CD4-positive, alpha-beta memory T cell (primary cell): Measurements from ENCODE around the gene RPL28. TPM values are rescaled to one million over a fixed set of nuclear protein-coding genes. Genes with fewer than 3 reads are reported as not detected.
"Not testable (repeated sequence)": the region's sequence is repeated elsewhere in the genome, so short reads cannot be mapped to it uniquely, and the experiment has no call there.

Source experiments
- CTCF ChIA-PET: fragments of 350-600 bp; sonication (Branson Sonifier 250); formaldehyde crosslinking; loops from one replicate; lab custom pipeline; 2021; ENCODE audit warnings: inconsistent platforms; ENCODE audit not compliant: partially characterized antibody; lab: Charles Lee
- POLR2A ChIA-PET: fragments of 350-600 bp; sonication (Branson Sonifier 250); formaldehyde crosslinking; loops from one replicate; lab custom pipeline; 2021; ENCODE audit not compliant: partially characterized antibody; lab: Charles Lee
- DNase-seq, 5 donors: peaks; one replicate each; pipeline versions ENCODE4 v3.0.0 to v3.0.0-alpha.2; 2020 to 2022; ENCODE audit warnings: mixed read lengths in 1 of 5
- H3K27ac ChIP-seq: one replicate; pipeline ENCODE4 v1.7.0; 2013; ENCODE audit warnings: low read depth, low read length
- H3K27me3 ChIP-seq: 2 replicates; pipeline ENCODE4 v1.7.0; 2013; ENCODE audit warnings: mild to moderate bottlenecking, low read length, moderate library complexity; ENCODE audit not compliant: insufficient read depth
- H3K36me3 ChIP-seq: 2 replicates; pipeline ENCODE4 v1.7.0; 2013; ENCODE audit warnings: mild to moderate bottlenecking, low read length, moderate library complexity; ENCODE audit not compliant: insufficient read depth
- H3K4me1 ChIP-seq: 2 replicates; pipeline ENCODE4 v1.7.0; 2013; ENCODE audit warnings: mild to moderate bottlenecking, low read length, moderate library complexity; ENCODE audit not compliant: insufficient read depth
- H3K4me3 ChIP-seq, 2 donors: one replicate each; pipeline ENCODE4 v1.7.0; 2013; ENCODE audit warnings: low read length in 2 of 2, mild to moderate bottlenecking in 1 of 2
- H3K9me3 ChIP-seq, 2 donors: one replicate each; pipeline ENCODE4 v1.7.0; 2013; ENCODE audit warnings: low read length in 2 of 2, control low read depth in 1 of 2; ENCODE audit not compliant: control insufficient read depth in 1 of 2
- H3K27ac Mint-ChIP-seq, 7 donors: one replicate each; pipeline ENCODE4 v1.8.0; 2020 to 2021; ENCODE audit warnings: mixed read lengths in 7 of 7, mild to moderate bottlenecking in 6 of 7, inconsistent platforms in 3 of 7, moderate library complexity in 3 of 7
- H3K27me3 Mint-ChIP-seq, 2 donors: one replicate each; pipeline ENCODE4 v1.8.0; 2020 to 2021; ENCODE audit warnings: mixed read lengths in 2 of 2
- H3K36me3 Mint-ChIP-seq, 2 donors: one replicate each; pipeline ENCODE4 v1.8.0; 2020 to 2021; ENCODE audit warnings: mixed read lengths in 2 of 2, inconsistent platforms in 1 of 2, mild to moderate bottlenecking in 1 of 2
- H3K4me1 Mint-ChIP-seq, 4 donors: one replicate each; pipeline ENCODE4 v1.8.0; 2020 to 2021; ENCODE audit warnings: mixed read lengths in 4 of 4, mild to moderate bottlenecking in 1 of 4
- H3K4me3 Mint-ChIP-seq, 8 donors: one replicate each; pipeline ENCODE4 v1.8.0; 2020 to 2021; ENCODE audit warnings: mixed read lengths in 8 of 8, mild to moderate bottlenecking in 7 of 8, moderate library complexity in 6 of 8, inconsistent platforms in 3 of 8
- H3K9me3 Mint-ChIP-seq, 8 donors: one replicate each; pipeline ENCODE4 v1.8.0; 2020 to 2021; ENCODE audit warnings: mixed read lengths in 8 of 8, mild to moderate bottlenecking in 5 of 8, inconsistent platforms in 3 of 8, moderate library complexity in 1 of 8
- intact Hi-C: fragments of 100-400 bp; cut with micrococcal nuclease; formaldehyde crosslinking; loops from one replicate; pipeline ENCODE4 v1.15.1; 2023
- polyA plus RNA-seq, 2 donors: library from polyadenylated mRNA; unstranded; fragments of 300-500 nt; fragmentation: Illumina TruSeq; gene quantifications; one replicate each; pipeline ENCODE4 v1.2.3, GENCODE V29; 2021
- total RNA-seq, 2 experiments: library from RNA; stranded (reverse); gene quantifications; one replicate each; pipeline ENCODE4 v1.2.3, GENCODE V29; 2021

RPL28 gene
- total and polyA plus RNA-seq, 4 experiments from 2014 or later = 257 to 3,159 (median 1,960) TPM

GRCh38 chr19:55406826-55407549 is 21.3 kb downstream of the RPL28 start:
- Mint-ChIP-seq H3K27ac (peak overlapping the region; percentile 84 to 99 (median 93)), H3K4me3 (peak overlapping the region; percentile 76 to 95 (median 82)), H3K36me3 (peaks cover 20 to 44% of the 10 kb centered on the region in 2 donors), H3K4me1 (peaks cover 22 to 32% (median 28%) of the 10 kb centered on the region in 4 donors), H3K9me3 (peaks cover 0 to 17% (median 0%) of the 10 kb centered on the region in 8 donors), H3K27me3 (no peaks in the 10 kb centered on the region)
- DNase-seq = peak in 1 of 5 donors; percentile 52
- Histone ChIP-seq H3K27me3 (no peaks in the 10 kb centered on the region), H3K4me1 (peaks cover 24% of the 10 kb centered on the region), H3K36me3 (peaks cover 22% of the 10 kb centered on the region), H3K4me3 (peak overlapping the region; percentile 28 to 63), H3K27ac (peak overlapping the region; percentile 99), H3K9me3 (no peaks in the 10 kb centered on the region)
- intact Hi-C loops = loop anchor here (5.0 kb wide), 1 partner anchor 235 kb away; the partner anchor contains the start of genes ZNF580 and ZNF581
- POLR2A ChIA-PET = interaction anchor here (0.6 to 8.5 kb wide), 24 partner anchors 8 to 1270 kb away, joined by 3 to 247 read pairs (median 6); partner anchors contain the start of genes BRSK1, CNOT3, FIZ1 and HSPBP1
- CTCF ChIA-PET = interaction anchor here (2.4 kb wide), 1 partner anchor 12 kb away, joined by 14 read pairs; no protein-coding TSS in a partner anchor

- intact Hi-C loops = loop anchor here (5.0 kb wide), 1 partner anchor 235 kb away; the partner anchor contains the start of genes ZNF580 and ZNF581
- H3K4me1 Mint-ChIP-seq = peaks cover 22 to 32% (median 28%) of the 10 kb centered on the region in 4 donors
- POLR2A ChIA-PET = interaction anchor here (0.6 to 8.5 kb wide), 28 partner anchors 9 to 1270 kb away, joined by 3 to 247 read pairs (median 5); partner anchors contain the start of genes BRSK1, CNOT3, FIZ1 and HSPBP1
- peak within 1 kb of the TSS; percentile 89 to 96 (median 93) for H3K4me3 Mint-ChIP-seq
- Histone ChIP-seq H3K4me1 (peaks cover 24% of the 10 kb centered on the region), H3K27ac (peak within 1 kb of the TSS; percentile 99), H3K36me3 (peaks cover 18% of the 10 kb centered on the region), H3K4me3 (peak within 1 kb of the TSS; percentile 64 to 69)
- not testable (repeated sequence) for DNase-seq, H3K27me3 Mint-ChIP-seq, H3K9me3 ChIP-seq, H3K27me3 ChIP-seq
- H3K36me3 Mint-ChIP-seq = peaks cover 18 to 39% of the 10 kb centered on the region in 2 donors
- H3K9me3 Mint-ChIP-seq = peaks cover 0 to 17% (median 0%) of the 10 kb centered on the region in 8 donors
- CTCF ChIA-PET = interaction anchor here (2.4 kb wide), 1 partner anchor 12 kb away, joined by 14 read pairs; no protein-coding TSS in a partner anchor
- H3K27ac Mint-ChIP-seq = peak within 1 kb of the TSS; percentile 98 to 100 (median 99)
These were observed 21.7 kb downstream of the RPL28 start, which contains the start of gene UBE2S for GRCh38 chr19:55407550-55407799. TSS of gene UBE2S (minus strand) at chr19:55407788. CDS start at chr19:55407589, 199 bp downstream.

DNA sequence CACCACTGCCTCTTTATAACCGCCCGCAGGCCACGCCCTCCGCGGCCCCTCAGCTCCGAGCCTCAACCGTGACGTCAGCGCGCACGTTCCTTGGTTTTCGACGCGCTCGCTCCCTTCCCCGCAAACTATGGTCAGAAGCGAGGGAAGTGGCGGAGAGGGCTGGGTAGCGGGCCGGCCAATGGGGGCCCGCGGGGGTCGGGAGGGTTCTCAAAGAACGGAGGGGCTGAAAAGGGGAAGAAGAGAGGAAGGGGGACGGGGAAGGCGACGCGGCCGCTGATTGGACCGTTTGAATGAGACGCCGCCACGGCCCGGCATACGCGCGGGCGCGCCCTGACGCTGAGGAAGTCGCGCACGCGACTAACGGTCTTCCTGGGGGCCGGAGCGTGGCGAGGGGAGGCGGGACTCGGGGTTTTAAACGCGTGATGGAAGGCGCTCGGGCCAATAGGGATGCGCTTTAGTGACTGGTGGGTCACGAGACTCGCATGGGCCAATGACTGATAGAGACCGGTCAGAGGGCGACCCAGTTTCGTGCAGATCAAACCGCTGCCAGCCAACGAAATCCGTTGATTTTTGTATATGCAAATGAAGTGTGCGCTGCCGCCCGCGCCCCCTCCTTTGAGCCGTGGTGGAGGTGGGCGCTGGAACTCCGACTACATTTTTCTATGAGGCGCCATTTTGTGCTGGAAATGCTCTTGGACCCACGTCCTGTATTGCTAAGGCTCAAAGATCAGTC is 22.2 kb downstream of the RPL28 start:
- H3K36me3 ChIP-seq = peaks cover 13% of the 10 kb centered on the region
- ChIA-PET CTCF (interaction anchor here (1.2 to 2.4 kb wide), 2 partner anchors 11 to 23 kb away, joined by 5 to 14 read pairs; no protein-coding TSS in a partner anchor), POLR2A (interaction anchor here (0.6 to 8.5 kb wide), 28 partner anchors 9 to 290 kb away, joined by 3 to 247 read pairs (median 6); partner anchors contain the start of genes BRSK1, FIZ1, HSPBP1 and ISOC2)
- DNase-seq = peak; percentile 96 to 99 (median 98)
- H3K27me3 ChIP-seq = no peaks in the 10 kb centered on the region
- Mint-ChIP-seq H3K4me1 (peaks cover 22 to 32% (median 28%) of the 10 kb centered on the region in 4 donors), H3K27me3 (no peaks in the 10 kb centered on the region), H3K27ac (peak overlapping the region; percentile 98 to 100 (median 99)), H3K9me3 (peaks cover 0 to 17% (median 0%) of the 10 kb centered on the region in 8 donors), H3K36me3 (peaks cover 15 to 34% of the 10 kb centered on the region in 2 donors), H3K4me3 (peak overlapping the region; percentile 89 to 96 (median 93))
- H3K9me3 ChIP-seq = no peaks in the 10 kb centered on the region
- intact Hi-C loops = loop anchor here (1.0 to 5.0 kb wide), 5 partner anchors 23 to 234 kb away; partner anchors contain the start of genes ISOC2, KMT5C, PPP6R1 and RPL28
- peak overlapping the region; percentile 99 for H3K27ac ChIP-seq
- H3K4me3 ChIP-seq = peak overlapping the region; percentile 64 to 69
- H3K4me1 ChIP-seq = peaks cover 24% of the 10 kb centered on the region

DNA sequence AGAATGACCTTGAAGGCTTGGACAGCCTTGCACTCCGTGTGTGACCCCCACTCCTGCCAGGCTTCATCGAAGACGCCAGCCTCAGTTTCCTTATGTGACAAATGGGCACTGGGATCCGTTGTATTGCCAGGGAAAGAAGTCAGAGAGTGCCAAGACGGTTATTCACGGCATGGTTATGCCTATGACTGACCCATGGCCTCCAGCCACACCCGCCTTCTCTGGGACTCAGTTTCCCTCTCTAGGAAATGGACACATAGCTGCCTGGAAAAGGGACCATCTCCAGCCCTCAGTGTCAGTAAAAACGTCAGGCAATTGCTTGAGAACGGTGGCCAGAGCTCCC is 22.8 kb downstream of the RPL28 start:
- peak overlapping the region; percentile 89 to 96 (median 93) for H3K4me3 Mint-ChIP-seq
- H3K27ac ChIP-seq = peak overlapping the region; percentile 99
- no peaks in the 10 kb centered on the region for H3K9me3 ChIP-seq
- H3K9me3 Mint-ChIP-seq = peaks cover 0 to 17% (median 0%) of the 10 kb centered on the region in 8 donors
- peaks cover 10 to 30% of the 10 kb centered on the region in 2 donors for H3K36me3 Mint-ChIP-seq
- peaks cover 22 to 32% (median 28%) of the 10 kb centered on the region in 4 donors for H3K4me1 Mint-ChIP-seq
- peak overlapping the region; percentile 98 to 100 (median 99) for H3K27ac Mint-ChIP-seq
- CTCF ChIA-PET = interaction anchor here (0.7 to 2.4 kb wide), 5 partner anchors 11 to 107 kb away, joined by 3 to 14 read pairs (median 6); no protein-coding TSS in a partner anchor
- intact Hi-C loops = loop anchor here (1.0 to 5.0 kb wide), 5 partner anchors 23 to 234 kb away; partner anchors contain the start of genes ISOC2, KMT5C, PPP6R1 and RPL28
- H3K27me3 Mint-ChIP-seq = no peaks in the 10 kb centered on the region
- H3K27me3 ChIP-seq = no peaks in the 10 kb centered on the region
- peaks cover 24% of the 10 kb centered on the region for H3K4me1 ChIP-seq
- DNase-seq = no peak
- peaks cover 8% of the 10 kb centered on the region for H3K36me3 ChIP-seq
- POLR2A ChIA-PET = interaction anchor here (0.7 to 8.5 kb wide), 10 partner anchors 13 to 191 kb away, joined by 3 to 247 read pairs (median 10); partner anchors contain the start of genes FIZ1, HSPBP1, KMT5C and PPP6R1
- peak overlapping the region; percentile 64 to 69 for H3K4me3 ChIP-seq

GRCh38 chr19:55409179-55409578 is 23.4 kb downstream of the RPL28 start:
- H3K27me3 Mint-ChIP-seq = not testable (repeated sequence)

GRCh38 chr19:55410168-55410567 is 24.4 kb downstream of the RPL28 start:
- Histone ChIP-seq H3K27me3 (no peaks in the 10 kb centered on the region), H3K4me1 (peaks cover 24% of the 10 kb centered on the region), H3K27ac (no peak overlapping the region), H3K36me3 (peaks cover 4% of the 10 kb centered on the region), H3K4me3 (no peak overlapping the region), H3K9me3 (no peaks in the 10 kb centered on the region)
- DNase-seq = no peak
- H3K4me3 Mint-ChIP-seq = peak overlapping the region in 1 of 8 donors; percentile 53
- H3K27ac Mint-ChIP-seq = peak overlapping the region in 2 of 7 donors; percentile 50 to 99
- ChIA-PET POLR2A (interaction anchor here (1.2 to 8.5 kb wide), 3 partner anchors 21 to 153 kb away, joined by 3 to 247 read pairs (median 60); partner anchors contain the start of genes ISOC2, PPP6R1, RPL28 and TMEM238), CTCF (interaction anchor here (0.8 to 2.0 kb wide), 2 partner anchors 57 to 93 kb away, joined by 3 to 6 read pairs; no protein-coding TSS in a partner anchor)
- peaks cover 7 to 22% of the 10 kb centered on the region in 2 donors for H3K36me3 Mint-ChIP-seq
- intact Hi-C loops = no loop called here
- peaks cover 22 to 31% (median 28%) of the 10 kb centered on the region in 4 donors for H3K4me1 Mint-ChIP-seq
- H3K27me3 Mint-ChIP-seq = no peaks in the 10 kb centered on the region
- peaks cover 0 to 17% (median 0%) of the 10 kb centered on the region in 8 donors for H3K9me3 Mint-ChIP-seq

More at GRCh38 chr19:55409179-55409578, 23.4 kb downstream of the RPL28 start:
- H3K9me3 ChIP-seq, DNase-seq, H3K27me3 ChIP-seq, H3K36me3 ChIP-seq, H3K4me3 ChIP-seq, H3K27ac ChIP-seq: not testable (repeated sequence)
- peaks cover 24% of the 10 kb centered on the region for H3K4me1 ChIP-seq
- Mint-ChIP-seq H3K27ac (peak overlapping the region; percentile 52 to 100 (median 99)), H3K36me3 (peaks cover 7 to 24% of the 10 kb centered on the region in 2 donors), H3K4me3 (peak overlapping the region in 7 of 8 donors; percentile 7 to 95 (median 58)), H3K9me3 (peaks cover 0 to 17% (median 0%) of the 10 kb centered on the region in 8 donors), H3K4me1 (peaks cover 22 to 32% (median 28%) of the 10 kb centered on the region in 4 donors)
- intact Hi-C loops = loop anchor here (5.0 kb wide), 1 partner anchor 233 kb away; the partner anchor contains the start of genes ZNF580 and ZNF581
- CTCF ChIA-PET = interaction anchor here (0.7 to 2.4 kb wide), 9 partner anchors 10 to 152 kb away, joined by 3 to 14 read pairs (median 3); no protein-coding TSS in a partner anchor
- POLR2A ChIA-PET = interaction anchor here (0.7 to 8.5 kb wide), 12 partner anchors 9 to 291 kb away, joined by 3 to 247 read pairs (median 6); partner anchors contain the start of genes FIZ1, HSPBP1, ISOC2 and KMT5C
